HG03432 (cell line): Measurements from ENCODE around the gene CRELD2.
"Not testable (repeated sequence)": the region's sequence is repeated elsewhere in the genome, so short reads cannot be mapped to it uniquely, and the experiment has no call there.

Experiments
- ATAC-seq: cut with Tn5 transposase; IDR thresholded peaks from one replicate; pipeline ENCODE4 v1.9.1; 2021; ENCODE audit warnings: mild to moderate bottlenecking, moderate library complexity; ENCODE audit not compliant: unreplicated experiment

Gene CRELD2

GRCh38 chr22:49943405-49943765 lies 25.0 kb downstream of the CRELD2 start:
- ATAC-seq, result no peak

- ATAC-seq, result no peak
Observed at GRCh38 chr22:49943771-49944398, 25.5 kb downstream of the CRELD2 start.

GRCh38 chr22:49944399-49944891 lies 26.0 kb downstream of the CRELD2 start:
- ATAC-seq, result no peak

- not testable (repeated sequence) for ATAC-seq
Observed at GRCh38 chr22:49945042-49945794, 26.8 kb downstream of the CRELD2 start.

GRCh38 chr22:49946612-49947295 lies 28.3 kb downstream of the CRELD2 start:
- no peak for ATAC-seq

GRCh38 chr22:49947296-49947622 lies 28.8 kb downstream of the CRELD2 start:
- ATAC-seq, result no peak

- no peak for ATAC-seq
Observed at GRCh38 chr22:49948116-49948957, 29.9 kb downstream of the CRELD2 start.

- ATAC-seq, result no peak
Observed at GRCh38 chr22:49948958-49949913, 30.8 kb downstream of the CRELD2 start.

GRCh38 chr22:49949914-49950292 lies 31.5 kb downstream of the CRELD2 start:
- no peak for ATAC-seq

GRCh38 chr22:49950396-49950994 lies 32.1 kb downstream of the CRELD2 start:
- ATAC-seq, result no peak

- no peak for ATAC-seq
Observed at GRCh38 chr22:49951000-49951677, 32.7 kb downstream of the CRELD2 start.

- no peak for ATAC-seq
Observed at GRCh38 chr22:49951678-49951985, 33.2 kb downstream of the CRELD2 start.

GRCh38 chr22:49951986-49952896 lies 33.8 kb downstream of the CRELD2 start:
- ATAC-seq, result no peak

- ATAC-seq, result no peak
Observed at GRCh38 chr22:49953027-49953679, 34.7 kb downstream of the CRELD2 start.

- ATAC-seq, result no peak
Observed at GRCh38 chr22:49953680-49954344, 35.4 kb downstream of the CRELD2 start.

GRCh38 chr22:49954354-49954753 lies 35.9 kb downstream of the CRELD2 start:
- ATAC-seq, result no peak

GRCh38 chr22:49954991-49955580 lies 36.7 kb downstream of the CRELD2 start:
- no peak for ATAC-seq
